Forelimb muscle (tissue), 1 donor: ENCODE results near the gene GNB4. TPM values are rescaled to one million over a fixed set of nuclear protein-coding genes. Genes with fewer than 3 reads are reported as not detected.
A peak's percentile ranks its signal among the peaks of the same experiment; 100 is the strongest.

Source experiments
- DNase-seq: peaks from one replicate; pipeline ENCODE4 v3.0.0-alpha.2; 2013; ENCODE audit warnings: low read depth
- polyA plus RNA-seq: library from polyadenylated mRNA; unstranded; fragments of 120-200 nt; gene quantifications from one replicate; pipeline ENCODE4 v1.2.1, GENCODE V29; 2013; ENCODE audit not compliant: insufficient read length

The GNB4 gene
- polyA plus RNA-seq, 1 donor = 28.3 TPM

GRCh38 chr3:179355996-179356395, 95.3 kb downstream of the GNB4 start:
- no peak for DNase-seq

GRCh38 chr3:179348325-179349013, 102.8 kb downstream of the GNB4 start:
- no peak for DNase-seq

- peak; percentile 97 for DNase-seq
These were observed 103.7 kb downstream of the GNB4 start, which contains the start of gene MFN1 for GRCh38 chr3:179347345-179348194. Gene MFN1 (plus strand): TSS chr3:179347709. CDS start chr3:179348852, 1,143 bp downstream.

Other genes starting within 250 kb of the GNB4 start
- gene KCNMB3, start 200.4 kb downstream of the GNB4 start, polyA plus RNA-seq = 4.7 TPM
- 37.8 TPM for gene ZNF639, start 128.4 kb downstream of the GNB4 start, polyA plus RNA-seq
- 45.3 TPM for gene MFN1, start 103.8 kb downstream of the GNB4 start, polyA plus RNA-seq
- 39.5 TPM for gene ACTL6A, start 111.5 kb upstream of the GNB4 start, polyA plus RNA-seq
- 39.1 TPM for gene MRPL47, start 153.2 kb upstream of the GNB4 start, polyA plus RNA-seq
- gene NDUFB5, start 153.3 kb upstream of the GNB4 start, polyA plus RNA-seq = 177 TPM
- 48.8 TPM for gene USP13, start 201.6 kb upstream of the GNB4 start, polyA plus RNA-seq